GM23338 (cell line): ENCODE results near the gene ZBTB7A. TPM values are rescaled to one million over a fixed set of nuclear protein-coding genes. Genes with fewer than 3 reads are reported as not detected.

ENCODE experiments used
- CREB1 ChIP-seq: fragments of 250-450 bp; sonication (Bioruptor Pico); IDR thresholded peaks from 2 replicates; pipeline ENCODE4 v1.5.0; 2020; ENCODE audit warnings: low read depth, mild to moderate bottlenecking, moderate library complexity
- EZH2 ChIP-seq: fragments of 200-600 bp; sonication (generic); IDR thresholded peaks from one replicate; pipeline ENCODE4 v1.8.0; 2017; ENCODE audit warnings: antibody characterized with exemption, mild to moderate bottlenecking, low read depth; ENCODE audit not compliant: unreplicated experiment
- JUNB ChIP-seq: IDR thresholded peaks from one replicate; pipeline ENCODE4 v1.6.1; 2016; ENCODE audit warnings: antibody characterized with exemption; ENCODE audit not compliant: unreplicated experiment
- NANOG ChIP-seq: IDR thresholded peaks from 2 replicates; pipeline ENCODE4 v1.6.1; 2016; ENCODE audit warnings: antibody characterized with exemption, borderline replicate concordance
- ZNF114 ChIP-seq: fragments of 250-450 bp; sonication (Bioruptor Pico); IDR thresholded peaks from 2 replicates; pipeline ENCODE4 v1.5.0; 2020; ENCODE audit warnings: mild to moderate bottlenecking, moderate library complexity
- ZNF462 ChIP-seq: fragments of 250-450 bp; sonication (Bioruptor Pico); IDR thresholded peaks from 2 replicates; pipeline ENCODE4 v1.5.0; 2020; ENCODE audit warnings: mild to moderate bottlenecking, moderate library complexity
- polyA plus RNA-seq: library from polyadenylated mRNA; unstranded; fragments of >200 nt; fragmentation: Nextera tagmentation; extraction: Ambion mirVana; gene quantifications from 2 replicates; pipeline ENCODE4 v1.2.1, GENCODE V29; 2016
- total RNA-seq: library from RNA; depleted of rRNA; stranded (reverse); fragments of >200 nt; shearing (Covaris generic); gene quantifications from 2 replicates; pipeline ENCODE4 v1.2.3, GENCODE V29; 2014
- TF ChIP-seq, protein P1 (sequence below), 2 experiments: fragments of 200-600 bp in 1 of 2; sonication (generic) in 1 of 2; conservative IDR thresholded peaks; 2 replicates each; pipeline versions ENCODE4 v1.5.1 to v1.6.1; 2016 to 2017; ENCODE audit warnings: antibody characterized with exemption in 2 of 2, low read depth in 2 of 2, mild to moderate bottlenecking in 2 of 2, moderate library complexity in 1 of 2
- TF ChIP-seq, protein P2 (sequence below): IDR thresholded peaks from one replicate; pipeline ENCODE4 v1.6.1; 2018; ENCODE audit warnings: antibody characterized with exemption; ENCODE audit not compliant: unreplicated experiment
- TF ChIP-seq, protein P3 (sequence below): IDR thresholded peaks from 2 replicates; pipeline ENCODE4 v1.6.1; 2016; ENCODE audit warnings: antibody characterized with exemption

Gene ZBTB7A
- total and polyA plus RNA-seq, 2 experiments from 2014 or later: 9.5 to 35.0 TPM

GRCh38 chr19:4023600-4024398 lies 42.9 kb downstream of the ZBTB7A start (continued):
- TF ChIP-seq ZNF462 (CRISPR knock-in tag) (no peak), ZNF114 (CRISPR knock-in tag) (no peak), CREB1 (CRISPR knock-in tag) (no peak), EZH2 (no peak), NANOG (no peak), JUNB (no peak)
- TF ChIP-seq, protein P1, sequence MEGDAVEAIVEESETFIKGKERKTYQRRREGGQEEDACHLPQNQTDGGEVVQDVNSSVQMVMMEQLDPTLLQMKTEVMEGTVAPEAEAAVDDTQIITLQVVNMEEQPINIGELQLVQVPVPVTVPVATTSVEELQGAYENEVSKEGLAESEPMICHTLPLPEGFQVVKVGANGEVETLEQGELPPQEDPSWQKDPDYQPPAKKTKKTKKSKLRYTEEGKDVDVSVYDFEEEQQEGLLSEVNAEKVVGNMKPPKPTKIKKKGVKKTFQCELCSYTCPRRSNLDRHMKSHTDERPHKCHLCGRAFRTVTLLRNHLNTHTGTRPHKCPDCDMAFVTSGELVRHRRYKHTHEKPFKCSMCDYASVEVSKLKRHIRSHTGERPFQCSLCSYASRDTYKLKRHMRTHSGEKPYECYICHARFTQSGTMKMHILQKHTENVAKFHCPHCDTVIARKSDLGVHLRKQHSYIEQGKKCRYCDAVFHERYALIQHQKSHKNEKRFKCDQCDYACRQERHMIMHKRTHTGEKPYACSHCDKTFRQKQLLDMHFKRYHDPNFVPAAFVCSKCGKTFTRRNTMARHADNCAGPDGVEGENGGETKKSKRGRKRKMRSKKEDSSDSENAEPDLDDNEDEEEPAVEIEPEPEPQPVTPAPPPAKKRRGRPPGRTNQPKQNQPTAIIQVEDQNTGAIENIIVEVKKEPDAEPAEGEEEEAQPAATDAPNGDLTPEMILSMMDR (conservative IDR thresholded peaks at IDR 0.05; ENCODE audit: low read depth in 2 of 2): no peak
- TF ChIP-seq, protein P2, sequence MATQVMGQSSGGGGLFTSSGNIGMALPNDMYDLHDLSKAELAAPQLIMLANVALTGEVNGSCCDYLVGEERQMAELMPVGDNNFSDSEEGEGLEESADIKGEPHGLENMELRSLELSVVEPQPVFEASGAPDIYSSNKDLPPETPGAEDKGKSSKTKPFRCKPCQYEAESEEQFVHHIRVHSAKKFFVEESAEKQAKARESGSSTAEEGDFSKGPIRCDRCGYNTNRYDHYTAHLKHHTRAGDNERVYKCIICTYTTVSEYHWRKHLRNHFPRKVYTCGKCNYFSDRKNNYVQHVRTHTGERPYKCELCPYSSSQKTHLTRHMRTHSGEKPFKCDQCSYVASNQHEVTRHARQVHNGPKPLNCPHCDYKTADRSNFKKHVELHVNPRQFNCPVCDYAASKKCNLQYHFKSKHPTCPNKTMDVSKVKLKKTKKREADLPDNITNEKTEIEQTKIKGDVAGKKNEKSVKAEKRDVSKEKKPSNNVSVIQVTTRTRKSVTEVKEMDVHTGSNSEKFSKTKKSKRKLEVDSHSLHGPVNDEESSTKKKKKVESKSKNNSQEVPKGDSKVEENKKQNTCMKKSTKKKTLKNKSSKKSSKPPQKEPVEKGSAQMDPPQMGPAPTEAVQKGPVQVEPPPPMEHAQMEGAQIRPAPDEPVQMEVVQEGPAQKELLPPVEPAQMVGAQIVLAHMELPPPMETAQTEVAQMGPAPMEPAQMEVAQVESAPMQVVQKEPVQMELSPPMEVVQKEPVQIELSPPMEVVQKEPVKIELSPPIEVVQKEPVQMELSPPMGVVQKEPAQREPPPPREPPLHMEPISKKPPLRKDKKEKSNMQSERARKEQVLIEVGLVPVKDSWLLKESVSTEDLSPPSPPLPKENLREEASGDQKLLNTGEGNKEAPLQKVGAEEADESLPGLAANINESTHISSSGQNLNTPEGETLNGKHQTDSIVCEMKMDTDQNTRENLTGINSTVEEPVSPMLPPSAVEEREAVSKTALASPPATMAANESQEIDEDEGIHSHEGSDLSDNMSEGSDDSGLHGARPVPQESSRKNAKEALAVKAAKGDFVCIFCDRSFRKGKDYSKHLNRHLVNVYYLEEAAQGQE: no peak
- TF ChIP-seq, protein P3, sequence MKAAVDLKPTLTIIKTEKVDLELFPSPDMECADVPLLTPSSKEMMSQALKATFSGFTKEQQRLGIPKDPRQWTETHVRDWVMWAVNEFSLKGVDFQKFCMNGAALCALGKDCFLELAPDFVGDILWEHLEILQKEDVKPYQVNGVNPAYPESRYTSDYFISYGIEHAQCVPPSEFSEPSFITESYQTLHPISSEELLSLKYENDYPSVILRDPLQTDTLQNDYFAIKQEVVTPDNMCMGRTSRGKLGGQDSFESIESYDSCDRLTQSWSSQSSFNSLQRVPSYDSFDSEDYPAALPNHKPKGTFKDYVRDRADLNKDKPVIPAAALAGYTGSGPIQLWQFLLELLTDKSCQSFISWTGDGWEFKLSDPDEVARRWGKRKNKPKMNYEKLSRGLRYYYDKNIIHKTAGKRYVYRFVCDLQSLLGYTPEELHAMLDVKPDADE: no peak
